Peyer's patch (tissue), 4 donors: ENCODE measurements around the gene ALKBH6.

ENCODE experiments used
- POLR2A ChIP-seq, 2 donors: fragments of 450-650 bp; IDR thresholded peaks; one replicate each; pipeline ENCODE4 v1.5.1; 2017; ENCODE audit warnings: antibody characterized with exemption in 2 of 2, mild to moderate bottlenecking in 2 of 2, moderate library complexity in 2 of 2
- TF ChIP-seq, protein P1 (sequence below), 6 experiments: fragments of 450-650 bp in 4 of 6; fragments of 200-600 bp in 2 of 6; sonication (generic) in 1 of 6; IDR thresholded peaks; one replicate each; pipeline ENCODE4 v1.5.1; 2017 to 2019; ENCODE audit warnings: antibody characterized with exemption in 6 of 6, mild to moderate bottlenecking in 3 of 6, moderate library complexity in 1 of 6

DNA sequence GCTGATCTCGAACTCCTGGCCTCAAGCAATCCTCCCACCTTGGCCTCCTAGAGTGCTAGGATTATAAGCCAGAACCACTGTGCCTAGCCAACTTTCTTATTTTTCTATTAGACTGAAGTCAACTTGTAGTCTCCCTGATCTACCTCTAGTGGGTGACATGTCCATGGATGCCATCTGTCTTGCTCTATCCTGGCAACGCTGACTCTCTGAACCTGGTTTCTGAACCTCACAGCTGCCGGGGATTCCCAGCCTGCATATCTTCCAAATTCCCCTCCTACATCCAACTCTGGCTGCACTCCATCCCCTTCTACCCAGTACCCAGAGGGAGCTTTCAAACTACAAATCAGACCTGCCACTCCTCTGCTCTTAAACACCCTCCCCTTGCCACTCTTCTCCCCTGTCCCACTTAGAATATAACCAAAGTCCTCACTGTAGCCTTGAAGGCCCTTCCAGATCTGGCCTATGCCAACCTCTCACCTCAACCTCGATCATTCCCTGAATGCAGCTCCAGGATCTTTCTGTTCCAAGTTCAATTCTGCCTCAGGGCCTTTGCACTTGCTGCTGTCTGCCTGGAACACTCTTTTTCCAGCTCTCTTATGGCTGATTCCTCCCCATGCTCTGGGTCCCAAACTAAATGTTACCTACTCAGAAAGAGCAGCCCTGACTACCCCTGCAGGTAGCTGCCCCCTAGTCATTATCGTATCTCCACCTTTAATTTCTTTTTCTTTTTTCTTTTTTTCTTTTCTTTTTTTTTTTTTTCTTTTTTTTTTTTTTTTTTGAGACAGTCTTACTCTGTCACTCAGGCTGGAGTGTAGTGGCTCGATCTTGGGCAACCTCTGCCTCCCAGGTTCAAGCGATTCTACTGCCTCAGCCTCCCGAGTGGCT, 16.5 kb upstream of the ALKBH6 start:
- TF ChIP-seq POLR2A (IDR thresholded peaks at IDR 0.05), result no peak
- TF ChIP-seq, protein P1, sequence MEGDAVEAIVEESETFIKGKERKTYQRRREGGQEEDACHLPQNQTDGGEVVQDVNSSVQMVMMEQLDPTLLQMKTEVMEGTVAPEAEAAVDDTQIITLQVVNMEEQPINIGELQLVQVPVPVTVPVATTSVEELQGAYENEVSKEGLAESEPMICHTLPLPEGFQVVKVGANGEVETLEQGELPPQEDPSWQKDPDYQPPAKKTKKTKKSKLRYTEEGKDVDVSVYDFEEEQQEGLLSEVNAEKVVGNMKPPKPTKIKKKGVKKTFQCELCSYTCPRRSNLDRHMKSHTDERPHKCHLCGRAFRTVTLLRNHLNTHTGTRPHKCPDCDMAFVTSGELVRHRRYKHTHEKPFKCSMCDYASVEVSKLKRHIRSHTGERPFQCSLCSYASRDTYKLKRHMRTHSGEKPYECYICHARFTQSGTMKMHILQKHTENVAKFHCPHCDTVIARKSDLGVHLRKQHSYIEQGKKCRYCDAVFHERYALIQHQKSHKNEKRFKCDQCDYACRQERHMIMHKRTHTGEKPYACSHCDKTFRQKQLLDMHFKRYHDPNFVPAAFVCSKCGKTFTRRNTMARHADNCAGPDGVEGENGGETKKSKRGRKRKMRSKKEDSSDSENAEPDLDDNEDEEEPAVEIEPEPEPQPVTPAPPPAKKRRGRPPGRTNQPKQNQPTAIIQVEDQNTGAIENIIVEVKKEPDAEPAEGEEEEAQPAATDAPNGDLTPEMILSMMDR (IDR thresholded peaks at IDR 0.05), result peak in 1 of 6 experiments; percentile 9
